HUES64 (cell line): ENCODE results near the gene AK9.
"Not testable (repeated sequence)": the region's sequence is repeated elsewhere in the genome, so short reads cannot be mapped to it uniquely, and the experiment has no call there.

Experiments
- H3K27ac ChIP-seq: 2 replicates; pipeline ENCODE4 v1.7.0; 2013; ENCODE audit warnings: low read depth, low read length, inconsistent platforms
- H3K27me3 ChIP-seq: 2 replicates; pipeline ENCODE4 v1.6.1; 2013; ENCODE audit warnings: mild to moderate bottlenecking, low read length; ENCODE audit not compliant: insufficient read depth
- H3K36me3 ChIP-seq: 2 replicates; pipeline ENCODE4 v1.6.1; 2013; ENCODE audit warnings: mild to moderate bottlenecking, low read length; ENCODE audit not compliant: insufficient read depth
- H3K4me1 ChIP-seq: 2 replicates; pipeline ENCODE4 v1.6.1; 2013; ENCODE audit warnings: mild to moderate bottlenecking, low read length, moderate library complexity; ENCODE audit not compliant: insufficient read depth
- H3K4me3 ChIP-seq: 2 replicates; pipeline ENCODE4 v1.5.1; 2013; ENCODE audit warnings: mild to moderate bottlenecking, low read length, moderate library complexity
- H3K9ac ChIP-seq: 2 replicates; pipeline ENCODE4 v1.6.1; 2013; ENCODE audit warnings: mild to moderate bottlenecking, low read depth, low read length
- H3K9me3 ChIP-seq: 2 replicates; pipeline ENCODE4 v1.6.1; 2013; ENCODE audit warnings: low read depth, low read length; ENCODE audit not compliant: insufficient read depth
- WGBS: fragments of 150-250, 120-280 bp; methylation state at CpG from one replicate; pipeline ENCODE4 v1.1.7; 2013; ENCODE audit warnings: missing lambda C conversion rate; 5-methylcytosine and 5-hydroxymethylcytosine counted together

AK9 gene

DNA sequence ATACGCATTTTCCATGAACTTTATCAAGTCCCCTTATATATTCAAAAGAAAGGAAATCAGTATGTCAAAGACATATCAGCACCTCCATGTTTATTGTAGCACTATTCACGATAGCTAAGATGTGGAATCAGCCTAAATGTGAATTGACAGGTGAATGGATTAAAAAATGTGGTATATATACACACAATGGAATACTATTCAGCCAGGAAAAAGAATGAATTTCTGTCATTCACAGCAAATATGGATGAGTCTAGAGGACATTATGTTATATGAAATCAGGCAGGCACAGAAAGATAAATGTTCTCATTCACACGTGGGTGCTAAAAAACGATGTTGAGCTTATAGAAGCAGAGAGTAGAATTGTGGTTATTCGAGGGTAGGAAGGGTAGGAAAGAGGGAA, 5.4 kb upstream of the AK9 start:
- H3K9me3 ChIP-seq = peaks cover 4% of the 10 kb centered on the region; the same call in 1 of the 2 replicates
- peaks cover 6% of the 10 kb centered on the region; the same call in 1 of the 2 replicates for H3K4me1 ChIP-seq
- no peak overlapping the region for H3K9ac ChIP-seq
- H3K27ac ChIP-seq = no peak overlapping the region
- no peaks in the 10 kb centered on the region for H3K27me3 ChIP-seq
- peaks cover 7% of the 10 kb centered on the region; the same call in 1 of the 2 replicates for H3K36me3 ChIP-seq
- H3K4me3 ChIP-seq = no peak overlapping the region
- 94% methylated on average over 3 of the region's 5 CpGs for WGBS

DNA sequence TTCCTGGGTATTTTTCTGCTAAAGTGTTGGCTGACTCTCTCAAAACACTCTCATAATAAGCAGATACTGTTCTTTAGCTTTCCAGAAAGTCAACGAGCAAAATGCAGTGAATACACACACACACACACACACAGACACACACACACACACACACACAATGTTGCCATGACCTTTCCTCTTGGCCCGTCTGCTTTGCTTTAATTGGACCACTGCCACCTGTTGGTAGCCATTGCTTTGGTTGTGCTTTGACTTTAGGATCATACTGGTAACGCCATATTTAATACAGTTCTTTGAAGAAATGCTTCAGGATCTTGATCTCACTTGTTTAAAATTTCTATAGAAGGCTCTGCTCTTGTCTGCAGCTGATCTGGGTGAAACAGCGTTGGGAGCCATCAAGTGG, 4.5 kb upstream of the AK9 start:
- WGBS = 83% methylated on average over 4 of the region's 4 CpGs
- Histone ChIP-seq H3K36me3 (peaks cover 7% of the 10 kb centered on the region; the same call in 1 of the 2 replicates), H3K27me3 (no peaks in the 10 kb centered on the region), H3K4me3 (no peak overlapping the region), H3K9ac (no peak overlapping the region), H3K27ac (no peak overlapping the region), H3K9me3 (peaks cover 4% of the 10 kb centered on the region; the same call in 1 of the 2 replicates), H3K4me1 (no peaks in the 10 kb centered on the region)

DNA sequence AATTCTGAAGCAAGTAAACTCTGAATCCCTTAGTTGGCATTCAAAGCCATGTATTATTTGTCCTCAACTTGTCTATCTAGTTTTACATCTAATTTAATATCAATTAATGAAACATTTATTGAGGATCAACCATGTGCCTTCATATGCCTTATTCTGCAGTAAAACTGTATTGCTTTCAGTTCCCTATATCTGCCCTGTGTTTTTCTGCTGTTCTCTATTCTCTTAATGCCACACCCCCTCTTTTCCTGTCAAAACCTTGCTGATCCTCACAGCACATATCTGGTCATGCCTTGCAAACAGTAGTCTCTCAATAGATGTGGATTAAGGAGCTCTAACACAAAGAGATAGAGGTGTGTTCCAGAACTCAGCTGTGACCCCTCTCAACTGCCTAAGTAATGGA, 2.1 kb upstream of the AK9 start:
- Histone ChIP-seq H3K9ac (no peak overlapping the region), H3K27ac (no peak overlapping the region), H3K36me3 (peaks cover 7% of the 10 kb centered on the region; the same call in 1 of the 2 replicates), H3K9me3 (peaks cover 4% of the 10 kb centered on the region; the same call in 1 of the 2 replicates), H3K4me1 (no peaks in the 10 kb centered on the region), H3K4me3 (no peak overlapping the region), H3K27me3 (no peaks in the 10 kb centered on the region)

DNA sequence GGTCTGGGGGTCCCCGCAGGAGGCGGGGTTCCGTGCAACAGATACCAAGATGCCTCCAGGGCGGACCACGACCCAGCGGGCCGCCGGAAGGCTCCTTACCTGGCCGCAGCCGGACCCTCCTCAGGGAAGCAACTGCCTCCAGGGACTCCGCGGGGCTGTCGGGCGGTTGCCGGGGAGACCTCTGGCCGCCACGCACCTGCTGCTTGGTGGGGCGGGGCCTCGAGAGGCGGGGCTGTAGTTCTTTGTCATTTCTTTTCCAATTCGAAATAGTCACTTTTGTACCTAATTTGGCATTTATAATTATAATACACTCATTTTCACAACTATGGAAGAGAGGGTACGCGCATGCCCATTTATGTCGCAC, 647 bp downstream of the AK9 start:
- Histone ChIP-seq H3K9ac (peak overlapping the region; percentile 65), H3K4me1 (no peaks in the 10 kb centered on the region), H3K4me3 (peak overlapping the region; percentile 86), H3K36me3 (no peaks in the 10 kb centered on the region), H3K9me3 (no peaks in the 10 kb centered on the region), H3K27me3 (no peaks in the 10 kb centered on the region), H3K27ac (peak overlapping the region; percentile 86; the same call in 1 of the 2 replicates)
- under 1% methylated on average over 22 of the region's 24 CpGs for WGBS

DNA sequence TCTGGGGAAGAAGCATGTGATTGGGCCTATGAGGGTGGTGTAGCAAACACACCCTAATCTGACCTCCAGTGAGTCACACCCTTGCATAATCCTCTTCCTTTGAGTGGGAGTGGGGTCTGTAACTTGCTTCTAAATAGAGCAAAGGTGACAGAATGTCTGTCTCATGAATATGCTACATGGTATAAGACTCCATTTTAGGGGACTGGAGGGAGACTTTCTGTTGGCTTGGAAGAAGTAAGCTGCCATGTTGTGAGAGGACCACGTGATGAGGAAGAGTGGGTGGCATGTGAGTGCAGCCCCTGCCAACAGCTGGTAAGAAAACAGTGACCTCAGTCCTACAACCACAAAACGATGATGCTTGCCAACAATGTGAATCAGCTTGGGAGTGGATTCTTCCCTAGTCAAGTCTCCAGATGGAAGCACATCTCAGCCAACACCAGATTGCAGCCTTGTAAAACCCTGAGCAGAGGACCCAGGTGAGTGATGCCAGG, 3.7 kb downstream of the AK9 start:
- no peak overlapping the region for H3K27ac ChIP-seq
- 81% methylated on average over 2 of the region's 2 CpGs for WGBS

DNA sequence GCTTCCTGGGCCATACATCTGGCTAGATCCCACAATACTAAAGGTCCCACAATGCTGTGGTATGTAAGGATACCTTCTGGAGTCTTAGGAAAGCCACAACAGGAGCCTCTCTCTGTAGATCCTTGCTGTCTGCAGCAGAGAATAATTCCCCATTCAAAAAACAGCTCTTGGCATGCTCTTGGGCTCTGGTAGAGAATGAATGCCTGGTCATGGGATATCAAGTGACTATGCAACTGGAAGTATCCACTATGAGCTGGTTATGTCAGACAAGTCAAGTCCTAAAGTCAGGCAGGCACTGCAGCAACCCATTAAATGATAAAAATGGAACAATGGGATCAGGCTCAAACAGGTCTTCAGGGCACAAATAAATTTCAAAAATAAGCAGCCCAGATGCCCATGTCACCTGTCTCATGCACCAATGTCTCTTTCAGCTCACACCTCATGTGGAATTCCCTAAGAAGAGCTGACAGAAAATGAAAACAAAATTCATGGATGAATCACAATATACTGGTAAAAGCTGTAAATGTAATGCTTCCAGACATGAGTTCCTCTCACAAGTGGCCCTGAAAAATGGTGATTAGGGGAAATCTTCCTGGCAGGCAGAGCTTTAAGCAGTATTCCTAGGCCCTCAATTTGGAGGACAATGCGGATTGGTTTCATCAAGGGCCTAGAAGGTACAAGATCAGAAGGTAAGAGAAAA, 4.3 kb downstream of the AK9 start:
- H3K27me3 ChIP-seq = no peaks in the 10 kb centered on the region
- H3K4me3 ChIP-seq = no peak overlapping the region
- 95% methylated on average over 1 of the region's 1 CpG for WGBS
- H3K27ac ChIP-seq = no peak overlapping the region
- no peaks in the 10 kb centered on the region for H3K9me3 ChIP-seq
- H3K9ac ChIP-seq = no peak overlapping the region
- no peaks in the 10 kb centered on the region for H3K4me1 ChIP-seq
- H3K36me3 ChIP-seq = no peaks in the 10 kb centered on the region

More for the DNA sequence above, 3.7 kb downstream of the AK9 start:
- Histone ChIP-seq H3K27me3 (no peaks in the 10 kb centered on the region), H3K36me3 (no peaks in the 10 kb centered on the region), H3K4me3 (no peak overlapping the region), H3K4me1 (no peaks in the 10 kb centered on the region), H3K9ac (no peak overlapping the region), H3K9me3 (no peaks in the 10 kb centered on the region)

DNA sequence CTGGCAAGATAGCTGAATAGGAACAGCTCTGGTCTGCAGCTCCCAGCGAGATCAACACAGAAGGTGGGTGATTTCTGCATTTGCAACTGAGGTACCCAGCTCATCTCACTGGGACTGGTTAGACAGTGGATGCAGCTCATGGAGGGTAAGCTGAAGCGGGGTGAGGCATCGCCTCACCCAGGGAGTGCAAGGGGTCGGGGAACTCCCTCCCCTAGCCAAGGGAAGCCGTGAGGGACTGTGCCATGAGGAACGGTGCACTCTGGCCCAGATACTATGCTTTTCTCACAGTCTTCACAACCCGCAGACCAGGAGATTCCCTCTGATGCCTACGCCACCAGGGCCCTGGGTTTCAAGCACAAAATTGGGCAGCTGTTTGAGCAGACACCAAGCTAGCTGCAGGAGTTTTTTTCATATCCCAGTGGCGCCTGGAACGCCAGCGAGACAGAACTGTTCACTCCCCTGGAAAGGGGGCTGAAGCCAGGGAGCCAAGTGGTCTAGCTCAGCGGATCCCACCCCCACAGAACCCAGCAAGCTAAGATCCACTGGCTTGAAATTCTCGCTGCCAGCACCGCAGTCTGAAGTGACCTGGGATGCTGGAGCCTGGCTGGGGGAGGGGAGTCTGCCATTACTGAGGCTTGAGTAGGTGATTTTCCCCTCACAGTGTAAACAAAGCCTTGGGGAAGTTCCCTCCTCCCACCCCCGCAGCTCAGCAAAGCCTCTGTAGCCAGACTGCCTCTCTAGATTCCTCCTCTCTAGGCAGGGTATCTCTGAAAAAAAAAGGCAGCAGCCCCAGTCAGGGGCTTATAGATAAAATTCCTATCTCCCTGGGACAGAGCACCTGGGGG, 12.1 kb downstream of the AK9 start:
- H3K9me3 ChIP-seq, H3K36me3 ChIP-seq, H3K4me1 ChIP-seq, H3K27me3 ChIP-seq: not testable (repeated sequence)
- WGBS = 25% methylated on average over 15 of the region's 15 CpGs
- Histone ChIP-seq H3K27ac (peak overlapping the region; percentile 83; the same call in 1 of the 2 replicates), H3K4me3 (peak overlapping the region; percentile 51), H3K9ac (peak overlapping the region; percentile 77)

DNA sequence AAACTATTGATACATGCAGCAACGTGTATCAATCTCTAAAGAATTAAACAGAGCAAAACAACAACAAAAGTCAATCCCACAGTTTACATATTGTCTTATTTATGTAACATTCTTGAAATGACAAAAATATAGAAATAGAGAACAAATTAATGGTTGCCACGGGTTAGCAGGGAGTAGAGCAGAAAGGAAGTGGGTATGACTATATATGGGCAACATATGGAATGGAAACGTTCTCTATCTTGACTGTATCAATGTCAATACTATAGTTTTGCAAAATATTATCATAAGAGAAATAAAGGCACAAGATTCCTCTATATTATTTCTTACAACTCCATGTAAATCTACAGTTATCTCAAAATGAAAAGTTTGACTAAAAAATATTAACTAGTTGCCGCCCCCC, 12.8 kb downstream of the AK9 start:
- Histone ChIP-seq H3K27ac (no peak overlapping the region), H3K9me3 (peaks cover 3% of the 10 kb centered on the region; the same call in 1 of the 2 replicates), H3K36me3 (no peaks in the 10 kb centered on the region), H3K27me3 (no peaks in the 10 kb centered on the region), H3K4me1 (peaks cover 5% of the 10 kb centered on the region; the same call in 1 of the 2 replicates), H3K4me3 (peak overlapping the region; percentile 51), H3K9ac (peak overlapping the region; percentile 77; the same call in 1 of the 2 replicates)
- WGBS = 83% methylated on average over 3 of the region's 4 CpGs

DNA sequence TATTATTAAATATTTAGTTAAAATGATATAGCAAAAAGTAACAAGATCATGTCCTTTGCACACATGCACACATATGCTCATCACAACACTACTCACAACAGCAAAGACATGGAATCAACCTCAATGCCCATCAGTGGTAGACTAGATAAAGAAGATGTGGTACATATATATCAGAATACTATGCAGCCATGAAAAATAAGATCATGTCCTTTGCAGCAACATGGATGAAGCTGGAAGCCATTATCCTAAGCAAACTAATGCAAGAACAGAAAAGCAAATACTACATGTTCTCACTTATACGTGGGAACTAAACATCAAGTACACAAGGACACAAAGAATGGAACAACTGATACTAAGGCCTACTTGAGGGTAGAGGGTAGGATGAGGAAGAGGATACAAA, 14.3 kb downstream of the AK9 start:
- H3K4me1 ChIP-seq = peaks cover 9% of the 10 kb centered on the region
- H3K27ac ChIP-seq = no peak overlapping the region
- H3K9me3 ChIP-seq = peaks cover 3% of the 10 kb centered on the region; the same call in 1 of the 2 replicates
- 89% methylated on average over 1 of the region's 1 CpG for WGBS
- H3K36me3 ChIP-seq = no peaks in the 10 kb centered on the region
- no peak overlapping the region for H3K4me3 ChIP-seq
- H3K9ac ChIP-seq = no peak overlapping the region
- no peaks in the 10 kb centered on the region for H3K27me3 ChIP-seq

DNA sequence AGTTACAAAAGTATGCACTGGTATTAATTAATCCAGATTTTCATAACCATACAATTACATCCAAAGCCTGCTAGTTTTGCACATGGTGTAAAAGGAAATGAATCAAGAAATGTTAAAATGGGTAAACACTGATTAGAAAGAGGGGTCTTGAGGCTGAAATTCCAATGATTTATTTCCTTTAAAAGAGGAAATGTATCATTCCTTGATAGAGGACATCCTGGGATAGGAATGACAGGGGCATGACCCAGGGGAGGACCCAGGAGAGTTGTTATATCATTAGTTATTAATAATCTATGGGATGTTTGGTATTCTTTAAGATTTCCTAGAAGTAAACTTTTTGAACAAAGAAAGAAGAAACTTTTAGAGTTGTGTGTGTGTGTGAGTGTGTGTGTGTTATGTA, 18.2 kb downstream of the AK9 start:
- H3K36me3 ChIP-seq = no peaks in the 10 kb centered on the region
- peaks cover 3% of the 10 kb centered on the region; the same call in 1 of the 2 replicates for H3K9me3 ChIP-seq
- H3K27me3 ChIP-seq = no peaks in the 10 kb centered on the region
- no peak overlapping the region for H3K4me3 ChIP-seq
- H3K4me1 ChIP-seq = peaks cover 4% of the 10 kb centered on the region; the same call in 1 of the 2 replicates
- H3K9ac ChIP-seq = no peak overlapping the region
- no peak overlapping the region for H3K27ac ChIP-seq

DNA sequence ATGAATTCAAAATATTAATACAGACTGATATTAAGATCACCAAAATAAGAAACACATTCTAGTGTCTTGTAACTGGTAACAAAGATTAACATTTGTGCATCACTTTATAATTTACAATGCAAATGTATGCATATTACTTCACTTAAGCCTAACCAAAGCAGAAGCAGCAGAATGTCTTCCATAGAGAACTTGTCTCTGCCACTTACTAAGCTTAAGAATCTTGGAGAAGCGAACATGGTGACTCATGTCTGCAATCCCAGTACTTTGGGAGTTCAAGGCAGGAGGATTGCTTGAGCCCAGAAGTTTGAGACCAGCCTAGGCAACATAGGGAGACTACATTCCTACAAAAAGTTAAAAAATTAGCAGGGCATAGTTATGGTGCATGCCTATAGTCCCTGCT, 18.8 kb downstream of the AK9 start:
- no peaks in the 10 kb centered on the region for H3K27me3 ChIP-seq
- WGBS = 93% methylated on average over 1 of the region's 1 CpG
- no peak overlapping the region for H3K4me3 ChIP-seq

More for the DNA sequence above, 18.8 kb downstream of the AK9 start:
- Histone ChIP-seq H3K9me3 (peaks cover 3% of the 10 kb centered on the region; the same call in 1 of the 2 replicates), H3K36me3 (no peaks in the 10 kb centered on the region), H3K4me1 (peaks cover 4% of the 10 kb centered on the region; the same call in 1 of the 2 replicates), H3K9ac (no peak overlapping the region), H3K27ac (no peak overlapping the region)
